ENCODE measurements around the gene VPS54. TPM values are rescaled to one million over a fixed set of nuclear protein-coding genes. Genes with fewer than 3 reads are reported as not detected.

Gene VPS54
- total RNA-seq, 4 donors from 2014 or later = 27.1 to 36.7 (median 27.9) TPM

Small RNAs within 50 kb of the gene (small RNA-seq; reads per million reads assigned to genes)
- not detected for gene RF01293

Other genes with a start within 250 kb of the VPS54 start
- gene UGP2, start 177.5 kb downstream of the VPS54 start, total RNA-seq = 100 to 1,000 TPM; 176 to 404 (median 321) TPM
- gene PELI1, start 125.0 kb upstream of the VPS54 start, total RNA-seq = 10 to 100 TPM; 24.7 to 58.5 (median 28.4) TPM